ENCODE measurements around the gene DCAF7. TPM values are rescaled to one million over a fixed set of nuclear protein-coding genes. Genes with fewer than 3 reads are reported as not detected.

Gene DCAF7
- total RNA-seq, 4 donors from 2014 or later, result 29.2 to 42.9 (median 41.9) TPM

GRCh38 chr17:63512896-63513644 lies 37.2 kb upstream of the DCAF7 start:
- H3K27ac ChIP-seq, result no peak overlapping the region
- TF ChIP-seq POLR2AphosphoS5 (IDR thresholded peaks at IDR 0.05) (no peak), EP300 (IDR thresholded peaks at IDR 0.05; ENCODE audit: low read depth) (no peak), POLR2A (IDR thresholded peaks at IDR 0.05) (no peak)
- TF ChIP-seq, protein P1, sequence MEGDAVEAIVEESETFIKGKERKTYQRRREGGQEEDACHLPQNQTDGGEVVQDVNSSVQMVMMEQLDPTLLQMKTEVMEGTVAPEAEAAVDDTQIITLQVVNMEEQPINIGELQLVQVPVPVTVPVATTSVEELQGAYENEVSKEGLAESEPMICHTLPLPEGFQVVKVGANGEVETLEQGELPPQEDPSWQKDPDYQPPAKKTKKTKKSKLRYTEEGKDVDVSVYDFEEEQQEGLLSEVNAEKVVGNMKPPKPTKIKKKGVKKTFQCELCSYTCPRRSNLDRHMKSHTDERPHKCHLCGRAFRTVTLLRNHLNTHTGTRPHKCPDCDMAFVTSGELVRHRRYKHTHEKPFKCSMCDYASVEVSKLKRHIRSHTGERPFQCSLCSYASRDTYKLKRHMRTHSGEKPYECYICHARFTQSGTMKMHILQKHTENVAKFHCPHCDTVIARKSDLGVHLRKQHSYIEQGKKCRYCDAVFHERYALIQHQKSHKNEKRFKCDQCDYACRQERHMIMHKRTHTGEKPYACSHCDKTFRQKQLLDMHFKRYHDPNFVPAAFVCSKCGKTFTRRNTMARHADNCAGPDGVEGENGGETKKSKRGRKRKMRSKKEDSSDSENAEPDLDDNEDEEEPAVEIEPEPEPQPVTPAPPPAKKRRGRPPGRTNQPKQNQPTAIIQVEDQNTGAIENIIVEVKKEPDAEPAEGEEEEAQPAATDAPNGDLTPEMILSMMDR (IDR thresholded peaks at IDR 0.05), result no peak
- 14 to 60% methylated on average over 1 to 7 of the region's 7 CpGs for WGBS, 2 donors (ENCODE audit: low coverage in 1 of 2)
- DNase-seq, result no peak
- no peaks in the 10 kb centered on the region for H3K27me3 ChIP-seq
- no peaks in the 10 kb centered on the region for H3K4me1 ChIP-seq
- H3K4me3 ChIP-seq, result no peak overlapping the region
- in situ Hi-C loops (cut with MboI; ENCODE audit: low pct_ligation_motif_present in 1 of 4, low pct_unique_long_range_greater_than_20kb in 1 of 4, low sequenced_read_pairs in 3 of 4), result no loop called here
- intact Hi-C loops (cut with DNase I; ENCODE audit: low total_unique reads), result no loop called here
- H3K36me3 ChIP-seq, result no peaks in the 10 kb centered on the region
- H3K9me3 ChIP-seq, result no peaks in the 10 kb centered on the region

DNA sequence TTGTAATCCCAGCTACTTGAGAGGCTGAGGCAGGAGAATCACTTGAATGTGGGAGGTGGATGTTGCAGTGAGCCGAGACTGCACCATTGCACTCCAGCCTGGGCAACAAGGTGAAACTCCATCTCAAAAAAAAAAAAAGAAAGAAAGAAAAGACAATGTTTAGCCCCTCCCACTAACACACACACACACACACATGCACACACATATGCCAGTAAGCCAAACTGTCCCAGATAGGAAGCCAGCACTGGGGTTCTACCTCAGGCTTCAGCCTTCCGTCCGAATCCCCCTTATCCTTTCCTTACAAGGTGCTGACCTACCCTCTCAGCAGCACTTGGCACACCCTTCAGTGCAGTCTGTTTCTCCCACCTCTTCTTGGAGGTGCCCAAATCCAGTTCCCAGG lies 35.8 kb upstream of the DCAF7 start:
- Histone ChIP-seq H3K36me3 (no peaks in the 10 kb centered on the region), H3K9me3 (no peaks in the 10 kb centered on the region), H3K27ac (no peak overlapping the region), H3K4me3 (no peak overlapping the region), H3K27me3 (no peaks in the 10 kb centered on the region), H3K4me1 (peaks cover 0 to under 1% (median 0%) of the 10 kb centered on the region in 4 donors)
- WGBS, 2 donors (ENCODE audit: low coverage in 1 of 2), result 88% methylated on average over 3 of the region's 3 CpGs; no CpG with 5 or more reads in 1 of the 2 donors
- no peak for DNase-seq
- in situ Hi-C loops (cut with MboI; ENCODE audit: low pct_ligation_motif_present in 1 of 4, low pct_unique_long_range_greater_than_20kb in 1 of 4, low sequenced_read_pairs in 3 of 4), result no loop called here
- TF ChIP-seq POLR2A (IDR thresholded peaks at IDR 0.05) (no peak), POLR2AphosphoS5 (IDR thresholded peaks at IDR 0.05) (no peak), EP300 (IDR thresholded peaks at IDR 0.05; ENCODE audit: low read depth) (no peak)
- TF ChIP-seq, protein P1 (IDR thresholded peaks at IDR 0.05), result no peak
- intact Hi-C loops (cut with DNase I; ENCODE audit: low total_unique reads), result no loop called here

GRCh38 chr17:63514974-63515373 lies 35.3 kb upstream of the DCAF7 start:
- H3K27me3 ChIP-seq, result no peaks in the 10 kb centered on the region
- 67 to 70% methylated on average over 2 of the region's 2 CpGs for WGBS, 2 donors (ENCODE audit: low coverage in 1 of 2)
- DNase-seq, result no peak
- in situ Hi-C loops (cut with MboI; ENCODE audit: low pct_ligation_motif_present in 1 of 4, low pct_unique_long_range_greater_than_20kb in 1 of 4, low sequenced_read_pairs in 3 of 4), result no loop called here
- no peak overlapping the region for H3K27ac ChIP-seq
- TF ChIP-seq, protein P1 (IDR thresholded peaks at IDR 0.05), result no peak
- no peak for TF ChIP-seq POLR2A (IDR thresholded peaks at IDR 0.05)
- TF ChIP-seq EP300 (IDR thresholded peaks at IDR 0.05; ENCODE audit: low read depth), result no peak
- no peak for TF ChIP-seq POLR2AphosphoS5 (IDR thresholded peaks at IDR 0.05)
- no peaks in the 10 kb centered on the region for H3K36me3 ChIP-seq
- H3K4me3 ChIP-seq, result no peak overlapping the region
- intact Hi-C loops (cut with DNase I; ENCODE audit: low total_unique reads), result loop anchor here (1.0 kb wide), 1 partner anchor 30 kb away; no protein-coding TSS in a partner anchor
- peaks cover 0 to 6% (median 0%) of the 10 kb centered on the region in 4 donors for H3K4me1 ChIP-seq
- no peaks in the 10 kb centered on the region for H3K9me3 ChIP-seq

DNA sequence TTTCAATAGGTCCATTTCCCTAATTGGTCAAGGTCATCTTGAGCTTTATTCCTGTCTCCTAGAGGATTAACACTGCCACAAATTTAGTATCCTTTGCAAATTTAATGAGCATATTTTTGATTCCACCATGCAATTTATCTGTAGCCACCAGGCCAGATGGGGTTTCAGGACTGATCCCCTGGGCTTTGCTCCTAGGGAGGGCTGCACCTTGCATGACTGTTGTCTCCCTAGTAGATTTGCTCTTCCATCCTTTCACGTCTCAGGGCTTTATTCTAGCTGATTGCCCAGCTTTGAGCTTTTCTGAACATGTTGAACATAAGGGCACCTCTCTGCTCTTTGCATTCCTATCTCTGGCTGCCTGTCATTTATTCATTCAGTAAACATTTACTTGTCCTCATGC lies 34.9 kb upstream of the DCAF7 start:
- no peak for DNase-seq

More for the DNA sequence above, 34.9 kb upstream of the DCAF7 start:
- 65 to 83% methylated on average over 1 of the region's 1 CpG for WGBS, 2 donors (ENCODE audit: low coverage in 1 of 2)
- intact Hi-C loops (cut with DNase I; ENCODE audit: low total_unique reads), result loop anchor here (1.0 kb wide), 1 partner anchor 30 kb away; no protein-coding TSS in a partner anchor
- in situ Hi-C loops (cut with MboI; ENCODE audit: low pct_ligation_motif_present in 1 of 4, low pct_unique_long_range_greater_than_20kb in 1 of 4, low sequenced_read_pairs in 3 of 4), result no loop called here
- H3K36me3 ChIP-seq, result no peaks in the 10 kb centered on the region
- H3K27ac ChIP-seq, result no peak overlapping the region
- no peak overlapping the region for H3K4me3 ChIP-seq
- no peak for TF ChIP-seq POLR2AphosphoS5 (IDR thresholded peaks at IDR 0.05)
- no peak for TF ChIP-seq POLR2A (IDR thresholded peaks at IDR 0.05)
- TF ChIP-seq, protein P1 (IDR thresholded peaks at IDR 0.05), result no peak
- no peak for TF ChIP-seq EP300 (IDR thresholded peaks at IDR 0.05; ENCODE audit: low read depth)
- no peaks in the 10 kb centered on the region for H3K27me3 ChIP-seq
- peaks cover 0 to 8% (median 0%) of the 10 kb centered on the region in 4 donors for H3K4me1 ChIP-seq
- no peaks in the 10 kb centered on the region for H3K9me3 ChIP-seq

Data from transverse colon (tissue), 4 donors.